Non-pigmented ciliary epithelial cell (primary cell): ENCODE data around the gene MED7.

Experiments
- DNase-seq: peaks from one replicate; pipeline ENCODE4 v3.0.0-alpha.2; 2010; ENCODE audit warnings: low read depth

The MED7 gene

DNA sequence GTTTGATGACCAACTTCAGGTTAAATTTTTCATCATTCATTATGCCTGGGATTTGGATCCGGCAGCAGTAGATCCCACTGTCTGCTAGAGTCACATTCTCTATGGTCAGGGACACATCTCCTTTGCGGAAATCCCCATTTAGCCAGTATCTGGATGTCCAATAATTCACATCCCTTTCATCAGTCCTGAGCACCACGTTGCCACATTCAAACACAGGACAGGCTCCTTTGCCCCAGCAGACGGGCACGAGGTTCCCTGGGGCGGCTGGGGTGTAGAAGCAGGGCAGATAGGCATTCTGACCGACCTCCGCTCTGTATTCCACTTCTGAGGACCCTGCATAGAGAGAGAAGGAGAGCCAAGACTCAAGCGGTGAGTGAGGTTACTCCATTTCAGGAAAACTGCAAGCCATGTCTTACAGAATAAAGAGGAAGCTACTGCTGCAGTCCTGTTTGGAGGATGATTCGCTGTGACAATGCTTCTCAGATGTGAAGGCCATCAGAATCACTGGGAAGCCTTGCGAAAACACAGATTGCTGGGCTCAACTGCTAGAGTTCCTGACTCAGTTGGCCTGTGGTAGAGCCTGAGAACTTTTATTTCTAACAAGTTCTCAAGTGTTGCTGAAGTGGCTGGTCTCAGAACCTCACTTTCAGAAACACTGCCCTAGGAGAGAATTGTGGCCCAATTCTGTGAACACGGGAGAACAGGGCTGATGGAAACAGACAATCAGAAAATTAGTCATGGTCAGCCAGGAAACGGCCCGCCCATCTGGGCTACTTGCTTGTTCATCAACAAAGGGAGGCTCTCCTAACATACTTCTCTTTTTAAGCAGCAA, 35.8 kb downstream of the MED7 start:
- no peak for DNase-seq

DNA sequence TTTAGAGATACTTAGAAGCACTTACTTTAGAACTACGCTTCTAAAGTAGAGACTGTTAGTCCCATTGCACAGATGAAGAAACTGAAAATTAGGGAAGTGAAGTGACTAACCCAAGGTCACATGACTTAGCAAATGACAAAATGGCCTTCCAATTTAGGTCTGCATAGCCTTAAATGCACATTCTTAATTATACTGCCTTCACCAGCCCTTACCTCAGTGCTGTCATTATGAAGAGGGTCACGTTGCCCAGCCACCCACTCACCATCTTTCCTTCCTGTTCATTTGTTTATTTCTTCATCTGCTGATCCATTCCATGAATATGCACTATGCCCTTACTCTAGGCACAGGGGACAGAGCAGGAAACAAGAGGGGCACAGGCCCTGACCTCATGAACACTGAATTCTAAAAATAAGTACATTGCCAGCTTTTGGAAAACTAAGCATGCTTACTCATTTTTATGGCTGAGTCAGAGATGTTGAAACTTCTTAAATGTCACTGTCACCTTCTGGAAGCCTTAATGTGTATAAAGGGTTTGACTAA, 42.5 kb downstream of the MED7 start:
- DNase-seq = no peak

DNA sequence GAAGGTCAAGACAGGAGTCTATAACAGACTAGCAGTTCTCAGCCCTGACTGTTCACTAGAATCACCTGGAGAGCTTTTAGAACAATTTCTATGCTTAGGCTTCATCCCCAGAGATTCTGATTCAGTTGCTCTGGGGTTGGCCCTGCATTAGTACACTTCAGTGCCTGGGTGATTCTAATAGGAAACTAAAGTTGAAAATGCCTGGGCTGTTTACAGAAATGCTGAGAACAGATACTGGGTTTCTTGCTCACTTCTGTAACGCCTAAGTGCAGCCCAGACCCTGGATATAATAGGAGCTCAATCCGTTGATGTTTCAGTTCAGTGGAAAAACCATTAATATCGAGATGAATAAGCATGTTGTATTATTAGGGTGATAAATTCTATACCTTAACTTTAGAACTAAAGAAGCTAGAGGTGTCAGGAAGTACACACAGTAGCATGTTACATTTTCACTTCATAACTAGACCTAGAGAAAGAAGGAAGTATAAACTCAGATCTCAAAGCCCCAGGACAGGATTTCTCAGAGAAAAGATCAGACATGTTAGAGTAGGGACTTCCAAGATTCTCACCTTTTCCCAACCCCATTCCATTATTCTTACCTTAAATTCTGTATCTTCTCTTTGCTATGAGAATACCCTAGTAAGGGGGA, 54.2 kb downstream of the MED7 start:
- DNase-seq = no peak
